ENCODE measurements around the gene TMEM9B. TPM values are rescaled to one million over a fixed set of nuclear protein-coding genes. Genes with fewer than 3 reads are reported as not detected.

TMEM9B gene
- total and polyA plus RNA-seq, 9 of the 15 experiments (the other 6 are each of a cell fraction or from before 2014, with no cell fraction given) = 7.7 to 20.0 (median 14.0) TPM

DNA sequence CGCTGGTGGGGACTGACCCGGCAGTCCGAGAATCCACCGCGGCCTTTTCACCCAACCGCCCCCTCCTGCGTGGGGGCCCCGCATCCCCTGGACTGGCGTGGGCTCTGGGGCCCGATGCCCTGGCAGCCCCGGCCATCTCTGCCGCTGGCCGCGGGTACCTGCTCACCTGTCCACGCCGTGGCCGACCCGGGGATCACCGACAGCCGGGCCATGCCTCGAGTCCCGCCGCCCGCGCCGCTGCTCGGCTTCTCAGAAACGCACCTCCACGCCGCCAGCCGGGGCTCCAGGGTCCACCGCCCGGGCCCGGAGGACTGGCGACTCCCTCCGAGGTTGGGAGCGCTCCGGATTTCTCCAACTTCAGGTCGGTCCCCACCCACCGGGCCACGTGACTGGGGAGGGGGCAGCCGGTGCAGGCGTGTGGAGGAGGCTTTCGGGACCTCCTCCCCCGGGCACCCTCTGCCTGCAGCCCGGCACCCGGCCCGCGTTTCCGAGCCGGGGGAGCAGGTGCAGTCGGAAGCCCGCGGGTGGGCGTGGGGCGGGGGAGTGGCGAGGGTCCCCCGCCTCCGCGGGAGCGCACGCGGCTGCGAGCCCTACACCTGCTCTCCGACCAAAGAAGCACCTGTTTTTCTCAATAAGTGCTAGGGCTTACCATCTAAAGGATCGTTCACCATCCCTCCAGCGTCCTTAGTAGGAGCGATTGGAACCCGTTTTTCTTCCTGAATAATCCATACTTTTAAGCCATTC lies 40.1 kb upstream of the TMEM9B start:
- no TSS peak for BruUV-seq (replicated peaks)
- peak overlapping the region; percentile 30 for H3K4me2 ChIP-seq (ENCODE audit: insufficient read depth, low read length)
- H3K9me3 ChIP-seq (replicated peaks; ENCODE audit: control insufficient read depth, insufficient read depth, low read depth, low read length) = no peaks in the 10 kb centered on the region
- DNase-seq (ENCODE audit: extremely low read depth in 1 of 4, low spot score in 3 of 4) (peak in 1 of 4 experiments; percentile 17), ATAC-seq (no peak), FAIRE-seq (no peak)
- TF ChIP-seq NRF1 (conservative IDR thresholded peaks at IDR 0.05 in 1 of 2, IDR thresholded peaks at IDR 0.05 in 1 of 2) (peak in 1 of 2 experiments; percentile 33; a peak in 2 of 4 replicates), U2AF1 (optimal IDR thresholded peaks at IDR 0.05; ENCODE audit: low read depth, low read length) (peak; percentile 8), FUS (optimal IDR thresholded peaks at IDR 0.05; ENCODE audit: low read depth, low read length) (peak; percentile 11), FIP1L1 (IDR thresholded peaks at IDR 0.05; ENCODE audit: low read depth, low read length, poor library complexity, severe bottlenecking) (peak; percentile 0), ATF1 (CRISPR knock-in tag; IDR thresholded peaks at IDR 0.05) (no peak), ATF1 (tag; IDR thresholded peaks at IDR 0.05) (peak; percentile 66; the same call in 1 of the 2 replicates), MTA3 (IDR thresholded peaks at IDR 0.05; ENCODE audit: borderline replicate concordance) (peak; percentile 49; the same call in 1 of the 2 replicates), ZBTB7A (IDR thresholded peaks at IDR 0.05; ENCODE audit: borderline replicate concordance, control insufficient read depth, low read depth, low read length) (peak; percentile 10; the same call in 1 of the 2 replicates), LCOR (CRISPR knock-in tag; IDR thresholded peaks at IDR 0.05) (0 out of 2 replicates have a peak, but pooled peaks have one; percentile 9), ZEB2 (IDR thresholded peaks at IDR 0.05) (no peak), ZFP1 (CRISPR knock-in tag; IDR thresholded peaks at IDR 0.05) (no peak), GATAD2B (IDR thresholded peaks at IDR 0.05; ENCODE audit: borderline replicate concordance) (peak; percentile 84; the same call in 1 of the 2 replicates)
- TF ChIP-seq, protein P1, sequence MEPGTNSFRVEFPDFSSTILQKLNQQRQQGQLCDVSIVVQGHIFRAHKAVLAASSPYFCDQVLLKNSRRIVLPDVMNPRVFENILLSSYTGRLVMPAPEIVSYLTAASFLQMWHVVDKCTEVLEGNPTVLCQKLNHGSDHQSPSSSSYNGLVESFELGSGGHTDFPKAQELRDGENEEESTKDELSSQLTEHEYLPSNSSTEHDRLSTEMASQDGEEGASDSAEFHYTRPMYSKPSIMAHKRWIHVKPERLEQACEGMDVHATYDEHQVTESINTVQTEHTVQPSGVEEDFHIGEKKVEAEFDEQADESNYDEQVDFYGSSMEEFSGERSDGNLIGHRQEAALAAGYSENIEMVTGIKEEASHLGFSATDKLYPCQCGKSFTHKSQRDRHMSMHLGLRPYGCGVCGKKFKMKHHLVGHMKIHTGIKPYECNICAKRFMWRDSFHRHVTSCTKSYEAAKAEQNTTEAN (CRISPR knock-in tag; IDR thresholded peaks at IDR 0.05) = no peak
- TF ChIP-seq, protein P2, sequence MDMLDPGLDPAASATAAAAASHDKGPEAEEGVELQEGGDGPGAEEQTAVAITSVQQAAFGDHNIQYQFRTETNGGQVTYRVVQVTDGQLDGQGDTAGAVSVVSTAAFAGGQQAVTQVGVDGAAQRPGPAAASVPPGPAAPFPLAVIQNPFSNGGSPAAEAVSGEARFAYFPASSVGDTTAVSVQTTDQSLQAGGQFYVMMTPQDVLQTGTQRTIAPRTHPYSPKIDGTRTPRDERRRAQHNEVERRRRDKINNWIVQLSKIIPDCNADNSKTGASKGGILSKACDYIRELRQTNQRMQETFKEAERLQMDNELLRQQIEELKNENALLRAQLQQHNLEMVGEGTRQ (CRISPR knock-in tag; IDR thresholded peaks at IDR 0.05) = peak; percentile 72
- TF ChIP-seq, protein P3, sequence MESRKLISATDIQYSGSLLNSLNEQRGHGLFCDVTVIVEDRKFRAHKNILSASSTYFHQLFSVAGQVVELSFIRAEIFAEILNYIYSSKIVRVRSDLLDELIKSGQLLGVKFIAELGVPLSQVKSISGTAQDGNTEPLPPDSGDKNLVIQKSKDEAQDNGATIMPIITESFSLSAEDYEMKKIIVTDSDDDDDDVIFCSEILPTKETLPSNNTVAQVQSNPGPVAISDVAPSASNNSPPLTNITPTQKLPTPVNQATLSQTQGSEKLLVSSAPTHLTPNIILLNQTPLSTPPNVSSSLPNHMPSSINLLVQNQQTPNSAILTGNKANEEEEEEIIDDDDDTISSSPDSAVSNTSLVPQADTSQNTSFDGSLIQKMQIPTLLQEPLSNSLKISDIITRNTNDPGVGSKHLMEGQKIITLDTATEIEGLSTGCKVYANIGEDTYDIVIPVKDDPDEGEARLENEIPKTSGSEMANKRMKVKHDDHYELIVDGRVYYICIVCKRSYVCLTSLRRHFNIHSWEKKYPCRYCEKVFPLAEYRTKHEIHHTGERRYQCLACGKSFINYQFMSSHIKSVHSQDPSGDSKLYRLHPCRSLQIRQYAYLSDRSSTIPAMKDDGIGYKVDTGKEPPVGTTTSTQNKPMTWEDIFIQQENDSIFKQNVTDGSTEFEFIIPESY (CRISPR knock-in tag; IDR thresholded peaks at IDR 0.05) = peak; percentile 48; the same call in 1 of the 2 replicates
- H2AFZ ChIP-seq (ENCODE audit: low read depth, low read length) = peak overlapping the region; percentile 92
- no peak overlapping the region for H3K27ac ChIP-seq (ENCODE audit: extremely low read depth, low read depth, low read length)
- H3K36me3 ChIP-seq (ENCODE audit: control insufficient read depth, insufficient read depth, low read length) = no peaks in the 10 kb centered on the region
- in situ Hi-C loops (cut with MboI) = no loop called here
- peaks cover 15 to 23% of the 10 kb centered on the region in 2 experiments for H3K4me1 ChIP-seq (replicated peaks in 1 of 2; ENCODE audit: control insufficient read depth in 2 of 2, insufficient read depth in 2 of 2, low read length in 2 of 2)
- WGBS (ENCODE audit: insufficient coverage, low coverage, missing lambda C conversion rate) = 56% methylated on average over 32 of the region's 69 CpGs
- H3K9ac ChIP-seq (ENCODE audit: insufficient read depth in 1 of 2, low read depth in 2 of 2, low read length in 2 of 2) = peak overlapping the region; percentile 69 to 90; a peak in 3 of 4 replicates
- POLR2A ChIA-PET = interaction anchor here (0.6 to 2.5 kb wide), 5 partner anchors 11 to 75 kb away, joined by 3 to 17 read pairs (median 3); no protein-coding TSS in a partner anchor
- no peaks in the 10 kb centered on the region for H3K9me1 ChIP-seq (ENCODE audit: control insufficient read depth, insufficient read depth, low read length)
- peak overlapping the region; percentile 48 for H3K4me3 ChIP-seq
- peaks cover 4% of the 10 kb centered on the region; the same call in 1 of the 3 replicates for H3K79me2 ChIP-seq (ENCODE audit: control insufficient read depth, insufficient read depth, low read length)
- intact Hi-C loops (cut with micrococcal nuclease) = loop anchor here (5.0 kb wide), 1 partner anchor 42 kb away; the partner anchor contains the start of gene TMEM9B
- CTCF ChIA-PET (ENCODE audit: low intra/inter-chr PET ratio) = no interaction called here
- no peaks in the 10 kb centered on the region; a peak in 2 of 5 replicates for H3K27me3 ChIP-seq (ENCODE audit: control insufficient read depth in 2 of 2, insufficient read depth in 2 of 2, low read length in 2 of 2)
- no peaks in the 10 kb centered on the region; the same call in 1 of the 2 replicates for H4K20me1 ChIP-seq (replicated peaks; ENCODE audit: control insufficient read depth, insufficient read depth, low read length)

All from K562 (cell line).